A673 (cell line): ENCODE measurements around the gene VSTM1. TPM values are rescaled to one million over a fixed set of nuclear protein-coding genes. Genes with fewer than 3 reads are reported as not detected.

ENCODE experiments used
- BruUV-seq: library from RNA; stranded (reverse); fragments of 400-500 nt; replicated peaks from 2 replicates; lab custom pipeline; 2021; lab: Mats Ljungman, UMichigan
- CTCF ChIA-PET: fragments of 300-600 bp; sonication (Branson Sonifier 250); formaldehyde crosslinking; loops from one replicate; lab custom pipeline; 2022; ENCODE audit warnings: antibody characterized with exemption; lab: Charles Lee
- POLR2A ChIA-PET: fragments of 300-600 bp; sonication (Branson Sonifier 250); formaldehyde crosslinking; loops from one replicate; lab custom pipeline; 2022; ENCODE audit warnings: antibody characterized with exemption; ENCODE audit not compliant: low non-redundant PET; lab: Charles Lee
- DNase-seq: peaks from one replicate; pipeline ENCODE4 v3.0.0-alpha.2; 2015; ENCODE audit warnings: low spot score
- H3K27ac ChIP-seq: fragments of 200-600 bp; sonication (generic); 2 replicates; pipeline ENCODE4 v1.5.1; 2016; ENCODE audit warnings: mixed run types, low read depth, mild to moderate bottlenecking, mixed read lengths, antibody characterized with exemption, low read length; ENCODE audit not compliant: poor library complexity, severe bottlenecking
- H3K27me3 ChIP-seq: fragments of 200-600 bp; sonication (generic); replicated peaks from 2 replicates; pipeline ENCODE4 v1.6.1; 2017; ENCODE audit warnings: mixed run types, low read depth, mild to moderate bottlenecking, mixed read lengths, antibody characterized with exemption, low read length; ENCODE audit not compliant: insufficient read depth, poor library complexity
- H3K36me3 ChIP-seq: fragments of 200-600 bp; sonication (generic); 2 replicates; pipeline ENCODE4 v1.6.1; 2016; ENCODE audit warnings: mixed run types, mild to moderate bottlenecking, mixed read lengths, antibody characterized with exemption, low read length; ENCODE audit not compliant: insufficient read depth, poor library complexity, severe bottlenecking
- H3K4me1 ChIP-seq: fragments of 200-600 bp; sonication (generic); 2 replicates; pipeline ENCODE4 v1.6.1; 2017; ENCODE audit warnings: mixed run types, mild to moderate bottlenecking, mixed read lengths, antibody characterized with exemption, low read length; ENCODE audit not compliant: insufficient read depth, poor library complexity, severe bottlenecking
- H3K4me3 ChIP-seq: fragments of 200-600 bp; sonication (generic); 2 replicates; pipeline ENCODE4 v1.5.1; 2016; ENCODE audit warnings: low read depth, mixed run types, mild to moderate bottlenecking, mixed read lengths, low read length; ENCODE audit not compliant: poor library complexity, severe bottlenecking
- H3K9me3 ChIP-seq: fragments of 200-600 bp; sonication (generic); 2 replicates; pipeline ENCODE4 v1.6.1; 2016; ENCODE audit warnings: mixed run types, low read depth, mild to moderate bottlenecking, mixed read lengths, antibody characterized with exemption, low read length; ENCODE audit not compliant: poor library complexity, severe bottlenecking
- EZH2 ChIP-seq: fragments of 200-600 bp; sonication (generic); IDR thresholded peaks from 2 replicates; pipeline ENCODE4 v1.6.1; 2017; ENCODE audit warnings: borderline replicate concordance, low read depth, mild to moderate bottlenecking, mixed read lengths, antibody characterized with exemption, low read length; ENCODE audit not compliant: poor library complexity, severe bottlenecking
- intact Hi-C: fragments of 100-400 bp; cut with micrococcal nuclease; formaldehyde crosslinking; loops from one replicate; pipeline ENCODE4 v1.10.0; 2022; ENCODE audit not compliant: unreplicated experiment
- total RNA-seq: library from RNA; stranded (reverse); gene quantifications from 2 replicates; pipeline ENCODE4 v1.2.3, GENCODE V29; 2021
- TF ChIP-seq, protein P1 (sequence below): fragments of 300-800, 200-600 bp; sonication (generic); conservative IDR thresholded peaks from 2 replicates; pipeline ENCODE4 v1.5.1; 2017; ENCODE audit warnings: low read depth, mild to moderate bottlenecking, antibody characterized with exemption, low read length, moderate library complexity, mixed read lengths

VSTM1 gene
- total RNA-seq, 1 experiment from 2014 or later = not detected

DNA sequence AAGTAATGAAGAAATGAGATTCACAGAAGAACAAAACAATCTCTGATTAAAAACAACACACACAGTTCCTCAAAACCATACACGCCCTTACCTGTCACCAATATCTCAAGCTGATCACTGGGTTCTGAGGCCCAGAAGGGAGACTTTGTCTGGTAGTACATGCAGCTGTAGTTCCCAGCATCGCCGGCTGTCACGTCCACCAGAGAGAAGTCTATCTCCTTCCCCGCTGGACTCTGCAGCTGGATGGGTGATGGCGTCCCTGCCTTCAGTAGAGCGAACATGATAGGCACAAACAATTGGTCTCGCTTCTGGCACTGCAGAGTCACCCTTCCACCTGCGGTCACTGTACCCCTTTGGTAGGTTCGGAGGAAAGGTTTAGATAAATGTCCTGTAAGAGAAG is 10.1 kb upstream of the VSTM1 start:
- Histone ChIP-seq H3K4me1 (no peaks in the 10 kb centered on the region), H3K27ac (no peak overlapping the region), H3K9me3 (no peaks in the 10 kb centered on the region), H3K4me3 (no peak overlapping the region), H3K36me3 (no peaks in the 10 kb centered on the region), H3K27me3 (no peaks in the 10 kb centered on the region)
- no TSS peak for BruUV-seq
- ChIA-PET CTCF (no interaction called here), POLR2A (no interaction called here)
- no peak for DNase-seq
- intact Hi-C loops = no loop called here
- no peak for TF ChIP-seq EZH2
- TF ChIP-seq, protein P1, sequence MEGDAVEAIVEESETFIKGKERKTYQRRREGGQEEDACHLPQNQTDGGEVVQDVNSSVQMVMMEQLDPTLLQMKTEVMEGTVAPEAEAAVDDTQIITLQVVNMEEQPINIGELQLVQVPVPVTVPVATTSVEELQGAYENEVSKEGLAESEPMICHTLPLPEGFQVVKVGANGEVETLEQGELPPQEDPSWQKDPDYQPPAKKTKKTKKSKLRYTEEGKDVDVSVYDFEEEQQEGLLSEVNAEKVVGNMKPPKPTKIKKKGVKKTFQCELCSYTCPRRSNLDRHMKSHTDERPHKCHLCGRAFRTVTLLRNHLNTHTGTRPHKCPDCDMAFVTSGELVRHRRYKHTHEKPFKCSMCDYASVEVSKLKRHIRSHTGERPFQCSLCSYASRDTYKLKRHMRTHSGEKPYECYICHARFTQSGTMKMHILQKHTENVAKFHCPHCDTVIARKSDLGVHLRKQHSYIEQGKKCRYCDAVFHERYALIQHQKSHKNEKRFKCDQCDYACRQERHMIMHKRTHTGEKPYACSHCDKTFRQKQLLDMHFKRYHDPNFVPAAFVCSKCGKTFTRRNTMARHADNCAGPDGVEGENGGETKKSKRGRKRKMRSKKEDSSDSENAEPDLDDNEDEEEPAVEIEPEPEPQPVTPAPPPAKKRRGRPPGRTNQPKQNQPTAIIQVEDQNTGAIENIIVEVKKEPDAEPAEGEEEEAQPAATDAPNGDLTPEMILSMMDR = no peak

DNA sequence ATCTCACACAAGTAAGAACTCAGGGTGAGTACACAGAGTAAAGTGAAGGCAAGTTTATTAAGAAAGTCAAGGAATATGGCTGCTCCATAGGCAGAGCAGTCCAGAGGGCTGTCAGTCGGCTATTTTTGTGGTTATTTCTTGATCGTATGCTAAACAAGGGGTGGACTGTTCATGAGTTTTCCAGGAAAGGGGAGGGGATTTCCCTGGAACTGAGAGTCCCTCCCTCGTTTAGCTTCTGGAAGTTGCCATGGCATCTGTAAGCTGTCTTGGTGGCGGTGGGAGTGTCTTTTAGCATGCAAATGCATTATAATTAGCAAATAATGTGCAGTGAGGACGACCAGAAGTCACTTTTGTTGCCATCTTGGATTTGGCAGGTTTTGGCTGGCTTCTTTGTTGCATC is 5.8 kb upstream of the VSTM1 start:
- Histone ChIP-seq H3K27me3 (no peaks in the 10 kb centered on the region), H3K9me3 (no peaks in the 10 kb centered on the region), H3K4me1 (no peaks in the 10 kb centered on the region), H3K36me3 (no peaks in the 10 kb centered on the region), H3K4me3 (no peak overlapping the region), H3K27ac (no peak overlapping the region)
- no peak for TF ChIP-seq EZH2
- TF ChIP-seq, protein P1 = no peak
- no TSS peak for BruUV-seq
- POLR2A ChIA-PET = no interaction called here
- DNase-seq = no peak
- CTCF ChIA-PET = no interaction called here
- intact Hi-C loops = no loop called here

DNA sequence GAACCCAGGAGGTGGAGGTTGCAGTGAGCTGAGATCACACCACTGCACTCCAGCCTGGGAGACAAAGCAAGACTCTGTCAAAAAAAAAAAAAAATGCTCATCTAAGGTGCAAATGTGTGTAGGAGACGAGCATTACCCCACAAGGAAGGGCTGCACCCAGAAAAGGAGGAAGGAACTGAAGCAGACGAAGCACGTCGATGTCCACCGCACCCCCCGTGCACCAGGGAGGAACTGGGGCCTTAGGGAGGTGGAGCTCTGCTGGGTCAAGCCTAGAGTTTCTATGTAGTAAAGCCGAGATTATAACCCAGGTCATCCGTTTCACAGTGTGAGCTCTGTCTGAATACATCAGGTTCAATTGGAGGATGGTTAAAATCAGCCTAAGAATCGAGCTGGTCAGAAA is 1.1 kb downstream of the VSTM1 start:
- no peaks in the 10 kb centered on the region for H3K4me1 ChIP-seq
- ChIA-PET CTCF (no interaction called here), POLR2A (no interaction called here)
- intact Hi-C loops = no loop called here
- TF ChIP-seq, protein P1 = no peak
- no peak for TF ChIP-seq EZH2
- H3K9me3 ChIP-seq = no peaks in the 10 kb centered on the region
- H3K36me3 ChIP-seq = no peaks in the 10 kb centered on the region
- DNase-seq = no peak
- no TSS peak for BruUV-seq
- no peak overlapping the region for H3K4me3 ChIP-seq
- H3K27me3 ChIP-seq = no peaks in the 10 kb centered on the region
- no peak overlapping the region for H3K27ac ChIP-seq
